ENCODE measurements around the gene LIN28A. TPM values are rescaled to one million over a fixed set of nuclear protein-coding genes. Genes with fewer than 3 reads are reported as not detected.

Gene LIN28A
- total RNA-seq, 2 donors from 2014 or later, result not detected

- no peaks in the 10 kb centered on the region for H3K27me3 ChIP-seq (replicated peaks; ENCODE audit: insufficient read depth)
- no peaks in the 10 kb centered on the region for H3K9me3 ChIP-seq
- no peak overlapping the region for H3K27ac ChIP-seq
- DNase-seq (ENCODE audit: low spot score) (no peak), ATAC-seq (ENCODE audit: insufficient number of reproducible peaks, low FRiP score, low read depth) (no peak)
- no peaks in the 10 kb centered on the region for H3K36me3 ChIP-seq
- no peaks in the 10 kb centered on the region for H3K4me1 ChIP-seq (ENCODE audit: control insufficient read depth in 1 of 2, low read depth in 2 of 2)
- TF ChIP-seq CTCF (IDR thresholded peaks at IDR 0.05), result no peak
- no peak overlapping the region for H3K4me3 ChIP-seq
Observed at GRCh38 chr1:26388791-26389445, 21.7 kb upstream of the LIN28A start.

- DNase-seq (ENCODE audit: low spot score) (no peak), ATAC-seq (ENCODE audit: insufficient number of reproducible peaks, low FRiP score, low read depth) (no peak)
- no peaks in the 10 kb centered on the region for H3K36me3 ChIP-seq
- H3K27me3 ChIP-seq (replicated peaks; ENCODE audit: insufficient read depth), result no peaks in the 10 kb centered on the region
- no peaks in the 10 kb centered on the region for H3K4me1 ChIP-seq (ENCODE audit: control insufficient read depth in 1 of 2, low read depth in 2 of 2)
- no peaks in the 10 kb centered on the region for H3K9me3 ChIP-seq
- H3K4me3 ChIP-seq, result no peak overlapping the region
- no peak for TF ChIP-seq CTCF (IDR thresholded peaks at IDR 0.05)
- H3K27ac ChIP-seq, result no peak overlapping the region
Observed at GRCh38 chr1:26389604-26390247, 20.9 kb upstream of the LIN28A start.

DNA sequence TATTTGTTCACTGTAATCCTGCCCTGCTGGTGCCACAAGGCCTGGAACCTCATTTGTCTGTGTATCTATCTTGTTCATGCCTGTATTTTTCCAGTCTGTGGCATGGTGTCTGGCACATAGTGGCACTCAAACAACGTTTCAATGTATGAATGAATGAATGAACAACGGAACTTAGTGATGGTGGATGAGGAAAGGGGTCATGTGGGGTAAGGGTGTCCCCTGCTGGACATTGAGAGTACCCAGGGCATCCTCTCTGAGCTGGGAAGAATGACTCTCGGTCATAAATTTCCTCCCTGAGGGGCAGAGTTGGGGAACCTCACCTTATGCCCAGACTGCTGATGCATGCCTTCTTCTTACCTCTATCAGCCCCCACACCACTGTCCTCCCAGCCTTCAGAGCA, 19.2 kb upstream of the LIN28A start:
- Histone ChIP-seq H3K27me3 (replicated peaks; ENCODE audit: insufficient read depth) (no peaks in the 10 kb centered on the region), H3K4me1 (ENCODE audit: control insufficient read depth in 1 of 2, low read depth in 2 of 2) (no peaks in the 10 kb centered on the region), H3K9me3 (no peaks in the 10 kb centered on the region), H3K36me3 (no peaks in the 10 kb centered on the region), H3K4me3 (no peak overlapping the region), H3K27ac (no peak overlapping the region)
- TF ChIP-seq CTCF (IDR thresholded peaks at IDR 0.05), result no peak
- ATAC-seq (ENCODE audit: insufficient number of reproducible peaks, low FRiP score, low read depth) (no peak), DNase-seq (ENCODE audit: low spot score) (no peak)

- Histone ChIP-seq H3K4me3 (no peak overlapping the region), H3K36me3 (no peaks in the 10 kb centered on the region), H3K4me1 (ENCODE audit: control insufficient read depth in 1 of 2, low read depth in 2 of 2) (no peaks in the 10 kb centered on the region), H3K27me3 (replicated peaks; ENCODE audit: insufficient read depth) (no peaks in the 10 kb centered on the region), H3K27ac (no peak overlapping the region), H3K9me3 (no peaks in the 10 kb centered on the region)
- no peak for ATAC-seq (ENCODE audit: insufficient number of reproducible peaks, low FRiP score, low read depth)
- DNase-seq (ENCODE audit: low spot score), result no peak
- TF ChIP-seq CTCF (IDR thresholded peaks at IDR 0.05), result no peak
Observed at GRCh38 chr1:26395754-26396153, 14.9 kb upstream of the LIN28A start.

DNA sequence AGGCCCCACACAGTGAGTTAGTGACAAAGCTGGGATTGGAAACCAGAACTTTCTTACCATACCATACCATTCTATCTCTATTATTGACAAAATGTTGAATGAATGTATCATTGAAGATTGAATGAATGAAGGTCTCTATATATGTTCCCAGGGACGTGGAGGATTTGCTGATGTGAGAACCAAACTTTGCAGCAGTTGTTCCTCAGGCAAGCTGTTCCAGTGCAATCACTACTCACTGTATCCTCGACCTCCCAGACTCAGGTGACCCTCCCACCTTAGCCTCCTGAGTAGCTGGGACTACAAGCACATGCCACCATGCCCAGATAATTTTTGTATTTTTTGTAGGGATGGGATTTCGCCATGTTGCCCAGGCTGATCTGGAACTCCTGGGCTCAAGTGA, 11.6 kb upstream of the LIN28A start:
- Histone ChIP-seq H3K9me3 (no peaks in the 10 kb centered on the region), H3K4me3 (no peak overlapping the region), H3K4me1 (ENCODE audit: control insufficient read depth in 1 of 2, low read depth in 2 of 2) (no peaks in the 10 kb centered on the region), H3K36me3 (no peaks in the 10 kb centered on the region), H3K27ac (no peak overlapping the region), H3K27me3 (replicated peaks; ENCODE audit: insufficient read depth) (no peaks in the 10 kb centered on the region)
- no peak for TF ChIP-seq CTCF (IDR thresholded peaks at IDR 0.05)
- DNase-seq (ENCODE audit: low spot score) (no peak), ATAC-seq (ENCODE audit: insufficient number of reproducible peaks, low FRiP score, low read depth) (no peak)
